SK-N-SH treated with all-trans-retinoic acid at 6 μM for 48 hours (cell line): Measurements from ENCODE around the gene PRKAG2.

Experiments used
- BACH2 ChIP-seq: fragments of 250-450 bp; sonication (Bioruptor Pico); IDR thresholded peaks from 2 replicates; pipeline ENCODE4 v1.9.0; 2021; ENCODE audit warnings: mild to moderate bottlenecking, borderline replicate concordance
- CSDC2 ChIP-seq: fragments of 250-450 bp; sonication (Bioruptor Pico); IDR thresholded peaks from 2 replicates; pipeline ENCODE4 v1.5.0; 2020; ENCODE audit warnings: mild to moderate bottlenecking, moderate library complexity
- ESRRG ChIP-seq: fragments of 250-450 bp; sonication (Bioruptor Pico); IDR thresholded peaks from 2 replicates; pipeline ENCODE4 v1.6.1; 2021; ENCODE audit warnings: mild to moderate bottlenecking
- GLIS3 ChIP-seq: fragments of 250-450 bp; sonication (Bioruptor Pico); IDR thresholded peaks from 2 replicates; pipeline ENCODE4 v1.5.0; 2020; ENCODE audit warnings: mild to moderate bottlenecking, moderate library complexity
- OSR1 ChIP-seq: fragments of 250-450 bp; sonication (Bioruptor Pico); IDR thresholded peaks from 2 replicates; pipeline ENCODE4 v1.8.0; 2022; ENCODE audit warnings: moderate library complexity, mild to moderate bottlenecking, inconsistent platforms
- PATZ1 ChIP-seq: fragments of 250-450 bp; sonication (Bioruptor Pico); IDR thresholded peaks from 2 replicates; pipeline ENCODE4 v1.8.0; 2020; ENCODE audit warnings: mild to moderate bottlenecking, moderate library complexity, borderline replicate concordance
- RARB ChIP-seq: fragments of 250-450 bp; sonication (Bioruptor Pico); IDR thresholded peaks from 2 replicates; pipeline ENCODE4 v1.8.0; 2021; ENCODE audit warnings: mild to moderate bottlenecking, moderate library complexity
- SNAI2 ChIP-seq: fragments of 250-450 bp; sonication (Bioruptor Pico); IDR thresholded peaks from 2 replicates; pipeline ENCODE4 v1.5.0; 2020; ENCODE audit warnings: mild to moderate bottlenecking, moderate library complexity
- TSHZ2 ChIP-seq: fragments of 250-450 bp; sonication (Bioruptor Pico); IDR thresholded peaks from 2 replicates; pipeline ENCODE4 v1.5.0; 2020; ENCODE audit warnings: mild to moderate bottlenecking, moderate library complexity
- ZFP3 ChIP-seq: fragments of 250-450 bp; sonication (Bioruptor Pico); IDR thresholded peaks from 2 replicates; pipeline ENCODE4 v1.5.0; 2020; ENCODE audit warnings: mild to moderate bottlenecking, moderate library complexity
- ZFP30 ChIP-seq: fragments of 450-650 bp; formaldehyde crosslinking; IDR thresholded peaks from 2 replicates; pipeline ENCODE4 v1.5.0; 2022; ENCODE audit warnings: mild to moderate bottlenecking, moderate library complexity
- ZNF565 ChIP-seq: fragments of 450-650 bp; formaldehyde crosslinking; conservative IDR thresholded peaks from 2 replicates; pipeline ENCODE4 v1.5.0; 2020; ENCODE audit warnings: low read depth, mild to moderate bottlenecking, moderate library complexity
- ZNF8 ChIP-seq: fragments of 450-650 bp; formaldehyde crosslinking; IDR thresholded peaks from 2 replicates; pipeline ENCODE4 v1.5.0; 2020; ENCODE audit warnings: mild to moderate bottlenecking, moderate library complexity
- TF ChIP-seq, protein P1 (sequence below): fragments of 250-450 bp; sonication (Bioruptor Pico); IDR thresholded peaks from 2 replicates; pipeline ENCODE4 v1.5.1; 2021; ENCODE audit warnings: mild to moderate bottlenecking, moderate library complexity

GRCh38 chr7:151688236-151688780 lies 188.6 kb downstream of the PRKAG2 start:
- TF ChIP-seq TSHZ2 (CRISPR knock-in tag) (no peak), GLIS3 (CRISPR knock-in tag) (no peak), ZNF8 (CRISPR knock-in tag) (no peak), ZFP30 (CRISPR knock-in tag) (no peak), ZNF565 (no peak), PATZ1 (CRISPR knock-in tag) (no peak), OSR1 (CRISPR knock-in tag) (no peak), SNAI2 (CRISPR knock-in tag) (no peak), CSDC2 (CRISPR knock-in tag) (peak; percentile 75; the same call in 1 of the 2 replicates), ZFP3 (CRISPR knock-in tag) (no peak), ESRRG (no peak), RARB (no peak), BACH2 (no peak)
- TF ChIP-seq, protein P1, sequence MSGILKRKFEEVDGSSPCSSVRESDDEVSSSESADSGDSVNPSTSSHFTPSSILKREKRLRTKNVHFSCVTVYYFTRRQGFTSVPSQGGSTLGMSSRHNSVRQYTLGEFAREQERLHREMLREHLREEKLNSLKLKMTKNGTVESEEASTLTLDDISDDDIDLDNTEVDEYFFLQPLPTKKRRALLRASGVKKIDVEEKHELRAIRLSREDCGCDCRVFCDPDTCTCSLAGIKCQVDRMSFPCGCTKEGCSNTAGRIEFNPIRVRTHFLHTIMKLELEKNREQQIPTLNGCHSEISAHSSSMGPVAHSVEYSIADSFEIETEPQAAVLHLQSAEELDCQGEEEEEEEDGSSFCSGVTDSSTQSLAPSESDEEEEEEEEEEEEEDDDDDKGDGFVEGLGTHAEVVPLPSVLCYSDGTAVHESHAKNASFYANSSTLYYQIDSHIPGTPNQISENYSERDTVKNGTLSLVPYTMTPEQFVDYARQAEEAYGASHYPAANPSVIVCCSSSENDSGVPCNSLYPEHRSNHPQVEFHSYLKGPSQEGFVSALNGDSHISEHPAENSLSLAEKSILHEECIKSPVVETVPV (CRISPR knock-in tag): no peak
